SU-DHL-6 (cell line): ENCODE results near the gene TNNT2.

Experiments
- H2AFZ ChIP-seq: fragments of 200-600 bp; sonication (generic); 2 replicates; pipeline ENCODE4 v1.6.1; 2014; ENCODE audit warnings: low read depth, mild to moderate bottlenecking, moderate library complexity, mixed read lengths, antibody characterized with exemption, low read length; ENCODE audit not compliant: severe bottlenecking
- H3F3A ChIP-seq: fragments of 200-600 bp; shearing (Covaris generic); 2 replicates; pipeline ENCODE4 v1.6.0; 2016; ENCODE audit warnings: antibody characterized with exemption, mild to moderate bottlenecking; ENCODE audit not compliant: insufficient read depth
- H3K27ac ChIP-seq: fragments of 200-600 bp; sonication (generic); 2 replicates; pipeline ENCODE4 v1.5.1; 2016; ENCODE audit warnings: low read depth, mild to moderate bottlenecking, low read length, moderate library complexity, mixed read lengths
- H3K27me3 ChIP-seq: fragments of 200-600 bp; sonication (generic), shearing (Covaris generic); 2 replicates; pipeline ENCODE4 v1.6.0; 2014; ENCODE audit warnings: mild to moderate bottlenecking, low read length
- H3K36me3 ChIP-seq: fragments of 200-600 bp; sonication (generic); 2 replicates; pipeline ENCODE4 v1.6.1; 2014; ENCODE audit warnings: mild to moderate bottlenecking, low read length, mixed read lengths
- H3K4me2 ChIP-seq: fragments of 300-600, 200-600 bp; shearing (Covaris generic), sonication (generic); 2 replicates; pipeline ENCODE4 v1.6.0; 2014; ENCODE audit warnings: low read length, low read depth, mild to moderate bottlenecking; ENCODE audit not compliant: poor library complexity, severe bottlenecking
- H3K4me3 ChIP-seq: fragments of 200-600 bp; sonication (generic); 2 replicates; pipeline ENCODE4 v1.5.1; 2014; ENCODE audit warnings: antibody characterized with exemption, low read length, mild to moderate bottlenecking, mixed read lengths; ENCODE audit not compliant: insufficient read depth, poor library complexity, severe bottlenecking
- H3K79me2 ChIP-seq: fragments of 200-600 bp; sonication (generic); 2 replicates; pipeline ENCODE4 v1.6.1; 2014; ENCODE audit warnings: mild to moderate bottlenecking, low read length, moderate library complexity; ENCODE audit not compliant: insufficient read depth
- H3K9ac ChIP-seq: fragments of 200-600 bp; sonication (generic); 2 replicates; pipeline ENCODE4 v1.7.0; 2014; ENCODE audit warnings: mild to moderate bottlenecking, low read length
- H3K9me2 ChIP-seq: fragments of 200-600 bp; sonication (generic); replicated peaks from 2 replicates; pipeline ENCODE4 v1.6.1; 2014; ENCODE audit warnings: low read length; ENCODE audit not compliant: insufficient read depth
- H3K9me3 ChIP-seq: fragments of 200-600 bp; sonication (generic); 2 replicates; pipeline ENCODE4 v1.6.1; 2014; ENCODE audit warnings: low read length, mixed read lengths; ENCODE audit not compliant: insufficient read depth
- H4K20me1 ChIP-seq: fragments of 200-600 bp; sonication (generic); 2 replicates; pipeline ENCODE4 v1.6.1; 2014; ENCODE audit warnings: low read depth, mild to moderate bottlenecking, antibody characterized with exemption, low read length, moderate library complexity, mixed read lengths
- CTCF ChIP-seq: fragments of 200-600 bp; sonication (generic); IDR thresholded peaks from one replicate; pipeline ENCODE4 v1.5.1; 2017; ENCODE audit warnings: antibody characterized with exemption, mild to moderate bottlenecking, low read length, moderate library complexity; ENCODE audit not compliant: insufficient read depth, poor library complexity, severe bottlenecking
- EZH2phosphoT487 ChIP-seq: fragments of 200-600 bp; sonication (generic), shearing (Covaris generic); conservative IDR thresholded peaks from 2 replicates; pipeline ENCODE4 v1.6.1; 2018; ENCODE audit warnings: mild to moderate bottlenecking, antibody characterized with exemption, low read length, moderate library complexity, mixed read lengths

The TNNT2 gene

GRCh38 chr1:201311356-201312011, 66.0 kb downstream of the TNNT2 start:
- Histone ChIP-seq H3K79me2 (no peaks in the 10 kb centered on the region), H2AFZ (no peak overlapping the region), H3K9ac (no peak overlapping the region), H3K4me2 (no peak overlapping the region), H4K20me1 (no peaks in the 10 kb centered on the region), H3K36me3 (no peaks in the 10 kb centered on the region), H3K9me3 (no peaks in the 10 kb centered on the region), H3F3A (no peaks in the 10 kb centered on the region), H3K27ac (no peak overlapping the region), H3K4me3 (no peak overlapping the region), H3K27me3 (no peaks in the 10 kb centered on the region), H3K9me2 (no peaks in the 10 kb centered on the region)
- TF ChIP-seq CTCF (no peak), EZH2phosphoT487 (no peak)

GRCh38 chr1:201310986-201311355, 66.5 kb downstream of the TNNT2 start:
- Histone ChIP-seq H3K79me2 (no peaks in the 10 kb centered on the region), H3K4me3 (no peak overlapping the region), H3K27me3 (no peaks in the 10 kb centered on the region), H3K9me2 (no peaks in the 10 kb centered on the region), H3K9me3 (no peaks in the 10 kb centered on the region), H3K4me2 (no peak overlapping the region), H3K27ac (no peak overlapping the region), H3F3A (no peaks in the 10 kb centered on the region), H4K20me1 (no peaks in the 10 kb centered on the region), H3K9ac (no peak overlapping the region), H2AFZ (no peak overlapping the region), H3K36me3 (no peaks in the 10 kb centered on the region)
- TF ChIP-seq CTCF = no peak
- no peak for TF ChIP-seq EZH2phosphoT487

GRCh38 chr1:201310251-201310985, 67.1 kb downstream of the TNNT2 start:
- Histone ChIP-seq H3F3A (no peaks in the 10 kb centered on the region), H3K36me3 (no peaks in the 10 kb centered on the region), H3K9me2 (no peaks in the 10 kb centered on the region), H2AFZ (no peak overlapping the region), H3K27ac (no peak overlapping the region), H4K20me1 (no peaks in the 10 kb centered on the region), H3K4me2 (no peak overlapping the region), H3K27me3 (no peaks in the 10 kb centered on the region), H3K9me3 (no peaks in the 10 kb centered on the region), H3K4me3 (no peak overlapping the region), H3K9ac (no peak overlapping the region), H3K79me2 (no peaks in the 10 kb centered on the region)
- TF ChIP-seq CTCF = no peak
- TF ChIP-seq EZH2phosphoT487 = no peak
